ENCODE measurements around the gene UFSP1. TPM values are rescaled to one million over a fixed set of nuclear protein-coding genes. Genes with fewer than 3 reads are reported as not detected.

The UFSP1 gene
- total and polyA plus RNA-seq, 2 of the 13 experiments (the other 11 are each of a cell fraction or from before 2014, with no cell fraction given) = 0.65 to 3.3 TPM

DNA sequence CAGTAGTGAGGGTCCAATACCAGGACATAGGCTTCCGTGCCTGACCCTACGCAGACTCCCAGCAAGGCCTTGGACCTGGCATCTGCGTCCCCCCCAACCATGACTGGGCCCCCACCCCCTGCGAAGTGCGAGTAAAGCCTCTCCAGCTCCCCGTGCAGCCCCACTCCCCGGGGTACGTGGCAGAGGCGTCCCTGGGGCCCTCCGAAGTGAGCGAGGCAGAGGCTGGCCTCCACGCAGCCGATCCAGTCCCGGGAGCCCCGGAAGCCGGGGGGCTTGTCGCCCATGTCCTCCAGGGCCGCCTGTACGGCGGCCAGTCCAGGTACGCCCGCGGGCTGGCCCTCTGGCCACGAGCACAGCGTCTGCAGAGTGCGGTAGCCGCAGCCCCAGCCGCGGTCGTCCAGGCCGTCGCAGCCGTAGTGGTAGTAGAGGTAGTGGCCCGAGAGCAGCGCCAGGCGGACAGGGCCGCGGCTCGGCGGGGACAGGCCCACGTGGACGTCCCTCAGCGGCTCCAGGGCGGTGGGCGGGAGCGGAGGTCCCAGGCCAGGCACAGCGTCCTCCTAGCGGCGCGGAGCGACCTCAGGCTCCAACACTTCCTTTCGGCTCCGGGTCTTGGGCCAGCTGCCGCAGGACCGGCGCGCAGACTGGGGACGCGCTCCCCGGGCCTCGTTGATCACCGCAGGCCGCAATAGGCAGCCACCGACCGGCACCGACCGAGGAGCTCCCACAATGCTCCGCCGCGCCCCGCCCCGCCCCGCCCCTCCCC, at the start of gene UFSP1 (continued):
- TF ChIP-seq, protein P1, sequence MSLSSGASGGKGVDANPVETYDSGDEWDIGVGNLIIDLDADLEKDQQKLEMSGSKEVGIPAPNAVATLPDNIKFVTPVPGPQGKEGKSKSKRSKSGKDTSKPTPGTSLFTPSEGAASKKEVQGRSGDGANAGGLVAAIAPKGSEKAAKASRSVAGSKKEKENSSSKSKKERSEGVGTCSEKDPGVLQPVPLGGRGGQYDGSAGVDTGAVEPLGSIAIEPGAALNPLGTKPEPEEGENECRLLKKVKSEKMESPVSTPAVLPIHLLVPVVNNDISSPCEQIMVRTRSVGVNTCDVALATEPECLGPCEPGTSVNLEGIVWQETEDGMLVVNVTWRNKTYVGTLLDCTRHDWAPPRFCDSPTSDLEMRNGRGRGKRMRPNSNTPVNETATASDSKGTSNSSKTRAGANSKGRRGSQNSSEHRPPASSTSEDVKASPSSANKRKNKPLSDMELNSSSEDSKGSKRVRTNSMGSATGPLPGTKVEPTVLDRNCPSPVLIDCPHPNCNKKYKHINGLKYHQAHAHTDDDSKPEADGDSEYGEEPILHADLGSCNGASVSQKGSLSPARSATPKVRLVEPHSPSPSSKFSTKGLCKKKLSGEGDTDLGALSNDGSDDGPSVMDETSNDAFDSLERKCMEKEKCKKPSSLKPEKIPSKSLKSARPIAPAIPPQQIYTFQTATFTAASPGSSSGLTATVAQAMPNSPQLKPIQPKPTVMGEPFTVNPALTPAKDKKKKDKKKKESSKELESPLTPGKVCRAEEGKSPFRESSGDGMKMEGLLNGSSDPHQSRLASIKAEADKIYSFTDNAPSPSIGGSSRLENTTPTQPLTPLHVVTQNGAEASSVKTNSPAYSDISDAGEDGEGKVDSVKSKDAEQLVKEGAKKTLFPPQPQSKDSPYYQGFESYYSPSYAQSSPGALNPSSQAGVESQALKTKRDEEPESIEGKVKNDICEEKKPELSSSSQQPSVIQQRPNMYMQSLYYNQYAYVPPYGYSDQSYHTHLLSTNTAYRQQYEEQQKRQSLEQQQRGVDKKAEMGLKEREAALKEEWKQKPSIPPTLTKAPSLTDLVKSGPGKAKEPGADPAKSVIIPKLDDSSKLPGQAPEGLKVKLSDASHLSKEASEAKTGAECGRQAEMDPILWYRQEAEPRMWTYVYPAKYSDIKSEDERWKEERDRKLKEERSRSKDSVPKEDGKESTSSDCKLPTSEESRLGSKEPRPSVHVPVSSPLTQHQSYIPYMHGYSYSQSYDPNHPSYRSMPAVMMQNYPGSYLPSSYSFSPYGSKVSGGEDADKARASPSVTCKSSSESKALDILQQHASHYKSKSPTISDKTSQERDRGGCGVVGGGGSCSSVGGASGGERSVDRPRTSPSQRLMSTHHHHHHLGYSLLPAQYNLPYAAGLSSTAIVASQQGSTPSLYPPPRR (CRISPR knock-in tag; IDR thresholded peaks at IDR 0.05; ENCODE audit: borderline replicate concordance) = no peak
- TF ChIP-seq SATB2 (CRISPR knock-in tag; IDR thresholded peaks at IDR 0.05) (peak; percentile 59; the same call in 1 of the 2 replicates), ZNF672 (CRISPR knock-in tag; IDR thresholded peaks at IDR 0.05) (no peak; the same call in 1 of the 2 replicates), ISL2 (CRISPR knock-in tag; IDR thresholded peaks at IDR 0.05) (no peak; the same call in none of the 2 replicates), CBX5 (CRISPR knock-in tag; IDR thresholded peaks at IDR 0.05; ENCODE audit: borderline replicate concordance) (no peak), RBM39 (IDR thresholded peaks at IDR 0.05; ENCODE audit: low read depth, low read length, poor library complexity, severe bottlenecking) (peak; percentile 11), ZFAT (CRISPR knock-in tag; conservative IDR thresholded peaks at IDR 0.05) (no peak; the same call in 1 of the 2 replicates), ZNF777 (CRISPR knock-in tag; IDR thresholded peaks at IDR 0.05) (0 out of 2 replicates have a peak, but pooled peaks have one; percentile 9), NR2F1 (CRISPR knock-in tag; IDR thresholded peaks at IDR 0.05) (no peak), ZNF274 (CRISPR knock-in tag; IDR thresholded peaks at IDR 0.05) (peak; percentile 69), ZNF772 (CRISPR knock-in tag; IDR thresholded peaks at IDR 0.05) (peak; percentile 92; the same call in 1 of the 2 replicates), STAT5B (CRISPR knock-in tag; IDR thresholded peaks at IDR 0.05) (no peak)
- TF ChIP-seq, protein P2, sequence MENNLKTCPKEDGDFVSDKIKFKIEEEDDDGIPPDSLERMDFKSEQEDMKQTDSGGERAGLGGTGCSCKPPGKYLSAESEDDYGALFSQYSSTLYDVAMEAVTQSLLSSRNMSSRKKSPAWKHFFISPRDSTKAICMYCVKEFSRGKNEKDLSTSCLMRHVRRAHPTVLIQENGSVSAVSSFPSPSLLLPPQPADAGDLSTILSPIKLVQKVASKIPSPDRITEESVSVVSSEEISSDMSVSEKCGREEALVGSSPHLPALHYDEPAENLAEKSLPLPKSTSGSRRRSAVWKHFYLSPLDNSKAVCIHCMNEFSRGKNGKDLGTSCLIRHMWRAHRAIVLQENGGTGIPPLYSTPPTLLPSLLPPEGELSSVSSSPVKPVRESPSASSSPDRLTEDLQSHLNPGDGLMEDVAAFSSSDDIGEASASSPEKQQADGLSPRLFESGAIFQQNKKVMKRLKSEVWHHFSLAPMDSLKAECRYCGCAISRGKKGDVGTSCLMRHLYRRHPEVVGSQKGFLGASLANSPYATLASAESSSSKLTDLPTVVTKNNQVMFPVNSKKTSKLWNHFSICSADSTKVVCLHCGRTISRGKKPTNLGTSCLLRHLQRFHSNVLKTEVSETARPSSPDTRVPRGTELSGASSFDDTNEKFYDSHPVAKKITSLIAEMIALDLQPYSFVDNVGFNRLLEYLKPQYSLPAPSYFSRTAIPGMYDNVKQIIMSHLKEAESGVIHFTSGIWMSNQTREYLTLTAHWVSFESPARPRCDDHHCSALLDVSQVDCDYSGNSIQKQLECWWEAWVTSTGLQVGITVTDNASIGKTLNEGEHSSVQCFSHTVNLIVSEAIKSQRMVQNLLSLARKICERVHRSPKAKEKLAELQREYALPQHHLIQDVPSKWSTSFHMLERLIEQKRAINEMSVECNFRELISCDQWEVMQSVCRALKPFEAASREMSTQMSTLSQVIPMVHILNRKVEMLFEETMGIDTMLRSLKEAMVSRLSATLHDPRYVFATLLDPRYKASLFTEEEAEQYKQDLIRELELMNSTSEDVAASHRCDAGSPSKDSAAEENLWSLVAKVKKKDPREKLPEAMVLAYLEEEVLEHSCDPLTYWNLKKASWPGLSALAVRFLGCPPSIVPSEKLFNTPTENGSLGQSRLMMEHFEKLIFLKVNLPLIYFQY (CRISPR knock-in tag; IDR thresholded peaks at IDR 0.05; ENCODE audit: borderline replicate concordance) = no peak
- TF ChIP-seq, protein P3, sequence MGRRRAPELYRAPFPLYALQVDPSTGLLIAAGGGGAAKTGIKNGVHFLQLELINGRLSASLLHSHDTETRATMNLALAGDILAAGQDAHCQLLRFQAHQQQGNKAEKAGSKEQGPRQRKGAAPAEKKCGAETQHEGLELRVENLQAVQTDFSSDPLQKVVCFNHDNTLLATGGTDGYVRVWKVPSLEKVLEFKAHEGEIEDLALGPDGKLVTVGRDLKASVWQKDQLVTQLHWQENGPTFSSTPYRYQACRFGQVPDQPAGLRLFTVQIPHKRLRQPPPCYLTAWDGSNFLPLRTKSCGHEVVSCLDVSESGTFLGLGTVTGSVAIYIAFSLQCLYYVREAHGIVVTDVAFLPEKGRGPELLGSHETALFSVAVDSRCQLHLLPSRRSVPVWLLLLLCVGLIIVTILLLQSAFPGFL (CRISPR knock-in tag; IDR thresholded peaks at IDR 0.05) = peak; percentile 89; the same call in 1 of the 2 replicates
- TF ChIP-seq, protein P4, sequence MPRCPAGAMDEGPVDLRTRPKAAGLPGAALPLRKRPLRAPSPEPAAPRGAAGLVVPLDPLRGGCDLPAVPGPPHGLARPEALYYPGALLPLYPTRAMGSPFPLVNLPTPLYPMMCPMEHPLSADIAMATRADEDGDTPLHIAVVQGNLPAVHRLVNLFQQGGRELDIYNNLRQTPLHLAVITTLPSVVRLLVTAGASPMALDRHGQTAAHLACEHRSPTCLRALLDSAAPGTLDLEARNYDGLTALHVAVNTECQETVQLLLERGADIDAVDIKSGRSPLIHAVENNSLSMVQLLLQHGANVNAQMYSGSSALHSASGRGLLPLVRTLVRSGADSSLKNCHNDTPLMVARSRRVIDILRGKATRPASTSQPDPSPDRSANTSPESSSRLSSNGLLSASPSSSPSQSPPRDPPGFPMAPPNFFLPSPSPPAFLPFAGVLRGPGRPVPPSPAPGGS (CRISPR knock-in tag; IDR thresholded peaks at IDR 0.05) = peak; percentile 43; the same call in 1 of the 2 replicates
- TF ChIP-seq, protein P5, sequence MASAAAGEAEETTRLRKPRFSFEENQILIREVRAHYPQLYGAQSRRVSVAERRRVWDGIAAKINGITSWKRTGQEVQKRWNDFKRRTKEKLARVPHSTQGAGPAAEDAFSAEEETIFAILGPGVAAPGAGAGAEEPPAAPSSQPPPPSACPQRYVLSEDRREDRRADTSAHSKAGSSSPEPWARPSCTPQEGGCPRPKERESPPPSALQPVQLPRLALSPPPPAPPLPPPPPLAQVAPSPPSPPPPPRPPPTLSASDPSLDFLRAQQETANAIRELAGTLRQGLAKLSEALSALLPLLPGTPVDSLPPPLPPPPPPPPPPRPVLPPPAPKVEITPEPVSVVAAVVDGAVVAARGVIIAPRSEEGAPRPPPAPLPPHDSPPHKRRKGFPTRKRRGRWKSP (CRISPR knock-in tag; IDR thresholded peaks at IDR 0.05) = no peak; the same call in 1 of the 2 replicates

All from HepG2 (cell line).